ENCODE measurements around the gene UTP25.

DNA sequence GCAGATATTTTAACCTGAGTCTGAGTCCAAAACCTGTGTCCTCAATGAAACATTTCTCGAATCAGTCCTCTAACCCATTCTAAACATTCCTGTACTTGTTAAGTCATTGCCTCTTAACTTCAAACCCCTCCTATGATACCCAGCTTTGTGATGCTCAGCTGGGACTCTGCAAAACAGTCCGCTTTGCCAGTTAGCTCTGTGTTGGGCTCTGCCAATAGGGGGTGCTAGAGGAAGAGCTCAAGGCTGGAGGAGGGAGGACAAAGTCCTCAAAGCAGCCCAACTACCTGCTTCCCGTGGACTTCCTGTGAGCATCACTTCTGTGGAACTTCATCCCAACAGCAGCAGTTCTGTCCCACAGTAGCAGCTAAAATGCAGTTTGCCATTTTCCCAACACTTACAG, 72.2 kb downstream of the UTP25 start:
- TF ChIP-seq SRF (IDR thresholded peaks at IDR 0.05; ENCODE audit: low read depth) (no peak), SIN3A (IDR thresholded peaks at IDR 0.05; ENCODE audit: low read depth) (no peak), POLR2A (IDR thresholded peaks at IDR 0.05; ENCODE audit: borderline replicate concordance, extremely low read depth, insufficient read depth, insufficient read length) (no peak), JUND (IDR thresholded peaks at IDR 0.05) (no peak), EZH2phosphoT487 (IDR thresholded peaks at IDR 0.05; ENCODE audit: borderline replicate concordance) (no peak), EGR1 (IDR thresholded peaks at IDR 0.05; ENCODE audit: low read depth) (no peak)
- TF ChIP-seq, protein P1, sequence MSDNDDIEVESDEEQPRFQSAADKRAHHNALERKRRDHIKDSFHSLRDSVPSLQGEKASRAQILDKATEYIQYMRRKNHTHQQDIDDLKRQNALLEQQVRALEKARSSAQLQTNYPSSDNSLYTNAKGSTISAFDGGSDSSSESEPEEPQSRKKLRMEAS (IDR thresholded peaks at IDR 0.05) = no peak
